Cardiac ventricle fibroblast (primary cell): ENCODE results near the gene SMOC2. TPM values are rescaled to one million over a fixed set of nuclear protein-coding genes. Genes with fewer than 3 reads are reported as not detected.

Source experiments
- total RNA-seq: library from RNA; depleted of rRNA; stranded (reverse); fragments of >200 nt; gene quantifications from 2 replicates; pipeline ENCODE4 v1.2.3, GENCODE V29; 2015

The SMOC2 gene, protein sequence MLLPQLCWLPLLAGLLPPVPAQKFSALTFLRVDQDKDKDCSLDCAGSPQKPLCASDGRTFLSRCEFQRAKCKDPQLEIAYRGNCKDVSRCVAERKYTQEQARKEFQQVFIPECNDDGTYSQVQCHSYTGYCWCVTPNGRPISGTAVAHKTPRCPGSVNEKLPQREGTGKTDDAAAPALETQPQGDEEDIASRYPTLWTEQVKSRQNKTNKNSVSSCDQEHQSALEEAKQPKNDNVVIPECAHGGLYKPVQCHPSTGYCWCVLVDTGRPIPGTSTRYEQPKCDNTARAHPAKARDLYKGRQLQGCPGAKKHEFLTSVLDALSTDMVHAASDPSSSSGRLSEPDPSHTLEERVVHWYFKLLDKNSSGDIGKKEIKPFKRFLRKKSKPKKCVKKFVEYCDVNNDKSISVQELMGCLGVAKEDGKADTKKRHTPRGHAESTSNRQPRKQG
- total RNA-seq: 1.5 and 2.9 TPM in 2 replicates

DNA sequence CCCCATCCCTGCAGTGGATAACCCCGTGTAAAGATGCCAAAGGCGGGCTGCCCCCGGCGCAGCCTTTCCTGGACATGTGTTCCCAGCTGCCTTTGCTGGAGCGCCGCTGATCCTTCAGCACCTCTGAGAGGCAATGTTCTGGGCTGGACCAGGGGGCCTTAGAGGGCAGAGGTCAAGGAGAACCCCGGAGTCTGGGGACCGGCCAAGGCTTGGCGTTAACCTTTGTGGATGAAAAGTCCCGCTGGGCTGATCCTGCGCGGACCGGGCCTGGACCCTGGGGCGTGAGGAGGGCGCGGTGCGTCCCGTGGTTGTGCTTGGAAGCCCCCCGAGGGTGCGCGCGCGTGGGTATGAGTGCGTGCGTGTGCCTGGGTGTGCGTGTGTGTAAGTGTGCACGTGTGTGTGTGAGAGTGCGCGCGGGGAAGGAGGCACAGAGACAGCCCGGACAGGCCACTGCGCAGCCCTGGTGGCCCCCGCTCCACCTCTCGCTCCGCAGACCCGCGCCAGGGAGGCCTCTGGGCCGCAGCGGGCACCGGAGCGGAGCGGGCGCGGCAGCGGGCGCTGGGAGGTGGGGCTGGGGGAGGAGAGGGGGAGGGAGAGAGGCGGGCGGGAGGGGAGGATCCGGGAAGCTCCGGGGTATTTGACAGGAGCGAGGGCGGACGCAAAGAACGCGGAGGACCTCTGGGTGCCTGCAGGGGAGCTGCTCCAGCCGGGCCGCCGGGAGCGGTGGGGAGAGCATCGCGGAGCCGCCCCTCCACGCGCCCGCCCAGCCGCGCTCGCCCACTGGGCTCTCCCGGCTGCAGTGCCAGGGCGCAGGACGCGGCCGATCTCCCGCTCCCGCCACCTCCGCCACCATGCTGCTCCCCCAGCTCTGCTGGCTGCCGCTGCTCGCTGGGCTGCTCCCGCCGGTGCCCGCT lies at the start of gene SMOC2:
Gene SMOC2 (plus strand): TSS at position 665 of the 914 bp plus-strand sequence. CDS start 187 bp downstream, at position 852.

Other genes starting within 250 kb of the SMOC2 start
- gene DACT2, start 121.4 kb upstream of the SMOC2 start, total RNA-seq: 5.3 and 8.5 TPM in 2 replicates